ENCODE measurements around the gene PLAAT2. TPM values are rescaled to one million over a fixed set of nuclear protein-coding genes. Genes with fewer than 3 reads are reported as not detected.

Gene PLAAT2
- total and polyA plus RNA-seq, 11 donors: 0.11 to 3.8 (median 0.42) TPM; not detected in 7

- Histone ChIP-seq H3K27ac (no peak overlapping the region), H3K4me3 (peak overlapping the region in 1 of 12 donors; percentile 36), H3K4me1 (peaks cover 0 to 56% (median 11%) of the 10 kb centered on the region in 12 donors), H3K27me3 (no peaks in the 10 kb centered on the region), H3K36me3 (no peaks in the 10 kb centered on the region), H3K9me3 (no peaks in the 10 kb centered on the region)
- intact Hi-C loops (cut with DNase I): loop anchor here in 1 of 10 donors (10.0 kb wide), 1 partner anchor 63 kb away; no protein-coding TSS in a partner anchor
- WGBS, 4 donors: 83 to 92% (median 90%) methylated on average over 2 of the region's 2 CpGs
- TF ChIP-seq CTCF (IDR thresholded peaks at IDR 0.05): no peak
- no peak for TF ChIP-seq POLR2A (IDR thresholded peaks at IDR 0.05)
- ATAC-seq (no peak), DNase-seq (no peak)
Measured at GRCh38 chr11:63507511-63507910, 55.7 kb downstream of the PLAAT2 start.

GRCh38 chr11:63506876-63507275 is 56.3 kb downstream of the PLAAT2 start:
- no peak for DNase-seq
- 97 to 100% (median 99%) methylated on average over 2 of the region's 2 CpGs for WGBS, 4 donors
- Histone ChIP-seq H3K27ac (peak overlapping the region in 1 of 12 donors; percentile 49), H3K4me3 (peak overlapping the region in 1 of 12 donors; percentile 36), H3K9me3 (no peaks in the 10 kb centered on the region), H3K36me3 (no peaks in the 10 kb centered on the region), H3K27me3 (no peaks in the 10 kb centered on the region), H3K4me1 (peaks cover 0 to 61% (median 11%) of the 10 kb centered on the region in 12 donors)
- no peak for TF ChIP-seq POLR2A (IDR thresholded peaks at IDR 0.05)
- TF ChIP-seq CTCF (IDR thresholded peaks at IDR 0.05): no peak
- ATAC-seq: no peak
- intact Hi-C loops (cut with DNase I): loop anchor here in 1 of 10 donors (10.0 kb wide), 1 partner anchor 62 kb away; no protein-coding TSS in a partner anchor

- Histone ChIP-seq H3K4me1 (peaks cover 0 to 61% (median 11%) of the 10 kb centered on the region in 12 donors), H3K27ac (peak within 1 kb of the TSS in 1 of 12 donors; percentile 49), H3K27me3 (no peaks in the 10 kb centered on the region), H3K36me3 (no peaks in the 10 kb centered on the region), H3K4me3 (peak within 1 kb of the TSS in 1 of 12 donors; percentile 36), H3K9me3 (peaks cover 0 to 3% (median 0%) of the 10 kb centered on the region in 12 donors)
- DNase-seq (peak in 1 of 5 donors; percentile 34), ATAC-seq (peak in 3 of 4 donors; percentile 10 to 34 (median 14))
- no peak for TF ChIP-seq CTCF (IDR thresholded peaks at IDR 0.05)
- no peak for TF ChIP-seq POLR2A (IDR thresholded peaks at IDR 0.05)
- 55 to 57% (median 56%) methylated on average over 13 to 15 of the region's 15 CpGs for WGBS, 4 donors
- intact Hi-C loops (cut with DNase I): loop anchor here in 1 of 10 donors (10.0 kb wide), 1 partner anchor 61 kb away; no protein-coding TSS in a partner anchor
Measured at GRCh38 chr11:63505857-63506528, 57.2 kb downstream of the PLAAT2 start, which contains the start of gene LGALS12. TSS of gene LGALS12 (plus strand) at chr11:63506084. CDS start at chr11:63506459, 375 bp downstream.

GRCh38 chr11:63504933-63505586 is 58.1 kb downstream of the PLAAT2 start:
- no peaks in the 10 kb centered on the region for H3K27me3 ChIP-seq
- DNase-seq: peak in 3 of 5 donors; percentile 40 to 62 (median 61)

More at GRCh38 chr11:63504933-63505586, 58.1 kb downstream of the PLAAT2 start:
- Histone ChIP-seq H3K27ac (peak overlapping the region in 1 of 12 donors; percentile 49), H3K4me3 (no peak overlapping the region), H3K36me3 (no peaks in the 10 kb centered on the region), H3K9me3 (peaks cover 0 to 12% (median 4%) of the 10 kb centered on the region in 12 donors), H3K4me1 (peaks cover 0 to 61% (median 5%) of the 10 kb centered on the region in 12 donors)
- WGBS, 4 donors: 59 to 71% (median 65%) methylated on average over 4 of the region's 4 CpGs
- peak; percentile 59 to 73 (median 72) for ATAC-seq
- TF ChIP-seq POLR2A (IDR thresholded peaks at IDR 0.05): no peak
- no peak for TF ChIP-seq CTCF (IDR thresholded peaks at IDR 0.05)
- intact Hi-C loops (cut with DNase I): loop anchor here in 2 of 10 donors (5.0 to 10.0 kb wide), 2 partner anchors 60 to 67 kb away; no protein-coding TSS in a partner anchor
